Activated CD4-positive, alpha-beta T cell treated with anti-CD3 and anti-CD28 coated beads, Interleukin-2, Interleukin-6, amounts not matched to agents 100 ng/mL and 50 ng/mL, durations not matched to agents 16 hours and 8 hours (primary cell): ENCODE results near the gene TOP2A.

Source experiments
- DNase-seq: peaks from one replicate; pipeline ENCODE4 v3.0.0-alpha.2; 2020

The TOP2A gene

GRCh38 chr17:40417609-40418427 is at the start of gene TOP2A:
Gene TOP2A (minus strand): TSS chr17:40417896. CDS start chr17:40417791, 105 bp downstream.
- peak; percentile 99 for DNase-seq

GRCh38 chr17:40467281-40467867 is 49.7 kb upstream of the TOP2A start:
- DNase-seq: no peak

GRCh38 chr17:40466298-40466971 is 48.7 kb upstream of the TOP2A start:
- DNase-seq: no peak

GRCh38 chr17:40464392-40464855 is 46.7 kb upstream of the TOP2A start:
- no peak for DNase-seq

- DNase-seq: no peak
These were observed 45.4 kb upstream of the TOP2A start for GRCh38 chr17:40463122-40463550.

GRCh38 chr17:40462343-40463121 is 44.8 kb upstream of the TOP2A start:
- DNase-seq: no peak

- DNase-seq: no peak
These were observed 44.1 kb upstream of the TOP2A start for GRCh38 chr17:40461732-40462342.

GRCh38 chr17:40460968-40461731 is 43.5 kb upstream of the TOP2A start:
- DNase-seq: no peak

GRCh38 chr17:40460604-40460967 is 42.9 kb upstream of the TOP2A start:
- no peak for DNase-seq

GRCh38 chr17:40459636-40460603 is 42.2 kb upstream of the TOP2A start:
- no peak for DNase-seq

GRCh38 chr17:40458851-40459482 is 41.3 kb upstream of the TOP2A start:
- DNase-seq: no peak

GRCh38 chr17:40457964-40458791 is 40.5 kb upstream of the TOP2A start:
- DNase-seq: no peak

GRCh38 chr17:40457369-40457768 is 39.7 kb upstream of the TOP2A start:
- DNase-seq: no peak

- DNase-seq: no peak
These were observed 38.8 kb upstream of the TOP2A start for GRCh38 chr17:40456396-40456951.

- DNase-seq: no peak
These were observed 36.9 kb upstream of the TOP2A start for GRCh38 chr17:40454613-40454995.

- DNase-seq: no peak
These were observed 36.4 kb upstream of the TOP2A start for GRCh38 chr17:40453881-40454612.

- DNase-seq: no peak
These were observed 35.3 kb upstream of the TOP2A start for GRCh38 chr17:40452921-40453378.

- DNase-seq: no peak
These were observed 34.6 kb upstream of the TOP2A start for GRCh38 chr17:40452216-40452787.
